A549 (cell line): ENCODE results near the gene STX8. TPM values are rescaled to one million over a fixed set of nuclear protein-coding genes. Genes with fewer than 3 reads are reported as not detected.
A peak's percentile ranks its signal among the peaks of the same experiment; 100 is the strongest.

Source experiments
- ATAC-seq, 2 experiments: fragments of 200-7000 bp in 1 of 2; fragments of >200 bp in 1 of 2; cut with Nextera tagmentation in 1 of 2; cut with Tn5 transposase in 1 of 2; 3 replicates each; pipeline versions ENCODE4 v1.8.0 to v1.9.1; 2018 to 2020; ENCODE audit warnings: mild to moderate bottlenecking in 1 of 2, moderate library complexity in 1 of 2
- CTCF ChIA-PET: fragments of 300-600 bp; sonication (Branson Sonifier 250); formaldehyde crosslinking; extraction: SDS; loops from one replicate; lab custom pipeline; 2021; ENCODE audit warnings: antibody characterized with exemption, inconsistent platforms; lab: Yijun Ruan, JAX
- POLR2A ChIA-PET: fragments of 350-600 bp; formaldehyde crosslinking; extraction: SDS; loops from one replicate; lab custom pipeline; 2021; ENCODE audit warnings: antibody characterized with exemption, inconsistent platforms; lab: Yijun Ruan, JAX
- DNase-seq, 2 experiments: peaks; one replicate each; pipeline versions ENCODE4 v3.0.0 to v3.0.0-alpha.2; 2011 to 2016; ENCODE audit warnings: low read depth in 1 of 2, low spot score in 1 of 2
- FAIRE-seq: peaks from 2 replicates; lab custom pipeline; 2011; peaks lifted over from hg19 to GRCh38; lab: Jason Lieb, UNC
- H3K27ac ChIP-seq, 2 experiments: fragments of >200 bp; sonication (Bioruptor Twin); formaldehyde crosslinking; 3 replicates each; pipeline ENCODE4 v1.5.1; 2016 to 2017
- H3K4me1 ChIP-seq: fragments of >200 bp; sonication (Bioruptor Twin); formaldehyde crosslinking; 3 replicates; pipeline ENCODE4 v1.6.1; 2016
- H3K4me2 ChIP-seq: fragments of >200 bp; sonication (Bioruptor Twin); formaldehyde crosslinking; 3 replicates; pipeline ENCODE4 v1.6.1; 2016
- H3K4me3 ChIP-seq: fragments of >200 bp; sonication (Bioruptor Twin); formaldehyde crosslinking; 3 replicates; pipeline ENCODE4 v1.5.1; 2016
- H3K9me3 ChIP-seq: fragments of >200 bp; sonication (Bioruptor Twin); formaldehyde crosslinking; 3 replicates; pipeline ENCODE4 v1.6.1; 2016
- BHLHE40 ChIP-seq: IDR thresholded peaks from 2 replicates; pipeline ENCODE4 v1.6.1; 2012; ENCODE audit warnings: low read depth, low read length, inconsistent platforms
- CBX8 ChIP-seq: fragments of 200-600 bp; sonication (generic); IDR thresholded peaks from 2 replicates; pipeline ENCODE4 v1.6.1; 2016
- CEBPB ChIP-seq, 2 experiments: fragments of >200 bp in 1 of 2; sonication (Bioruptor Twin) in 1 of 2; formaldehyde crosslinking in 1 of 2; IDR thresholded peaks; 2 replicates each; pipeline ENCODE4 v1.6.1; 2012 to 2016
- CHD4 ChIP-seq: fragments of 200-600 bp; sonication (generic); IDR thresholded peaks from 2 replicates; pipeline ENCODE4 v1.6.1; 2016; ENCODE audit warnings: antibody characterized with exemption, mild to moderate bottlenecking, borderline replicate concordance
- FOSB ChIP-seq: fragments of 250-450 bp; sonication (Bioruptor Pico); IDR thresholded peaks from 2 replicates; pipeline ENCODE4 v1.5.0; 2020; ENCODE audit warnings: mild to moderate bottlenecking, moderate library complexity
- FOXS1 ChIP-seq: fragments of 250-450 bp; sonication (Bioruptor Pico); IDR thresholded peaks from 2 replicates; pipeline ENCODE4 v1.5.0; 2020; ENCODE audit warnings: mild to moderate bottlenecking, moderate library complexity
- HDAC2 ChIP-seq: fragments of 200-600 bp; sonication (generic); IDR thresholded peaks from 2 replicates; pipeline ENCODE4 v1.6.1; 2016
- HES2 ChIP-seq: fragments of >200 bp; sonication (Bioruptor Twin); formaldehyde crosslinking; IDR thresholded peaks from 2 replicates; pipeline ENCODE4 v1.6.1; 2016
- HOXA7 ChIP-seq: fragments of 250-450 bp; sonication (Bioruptor Pico); IDR thresholded peaks from 2 replicates; pipeline ENCODE4 v1.5.0; 2020; ENCODE audit warnings: mild to moderate bottlenecking, moderate library complexity
- JUN ChIP-seq, 2 experiments: fragments of >200 bp; sonication (Bioruptor Twin); formaldehyde crosslinking; IDR thresholded peaks; 2 replicates in 1 of 2; 3 replicates in 1 of 2; pipeline ENCODE4 v1.6.1; 2016 to 2017
- JUNB ChIP-seq: fragments of >200 bp; sonication (Bioruptor Twin); formaldehyde crosslinking; IDR thresholded peaks from 2 replicates; pipeline ENCODE4 v1.6.1; 2016
- KDM1A ChIP-seq: fragments of 200-600 bp; sonication (generic); IDR thresholded peaks from 2 replicates; pipeline ENCODE4 v1.6.1; 2016; ENCODE audit warnings: low read depth, mild to moderate bottlenecking
- MAFK ChIP-seq: fragments of 450-650 bp; IDR thresholded peaks from 2 replicates; pipeline ENCODE4 v1.6.1; 2014; ENCODE audit not compliant: partially characterized antibody
- NFE2L2 ChIP-seq: fragments of 150-350 bp; conservative IDR thresholded peaks from 2 replicates; pipeline ENCODE4 v1.6.1; 2014; ENCODE audit warnings: low read length
- NPAS2 ChIP-seq: fragments of 250-450 bp; sonication (Bioruptor Pico); IDR thresholded peaks from 2 replicates; pipeline ENCODE4 v1.8.0; 2022; ENCODE audit warnings: mild to moderate bottlenecking, moderate library complexity, borderline replicate concordance
- NR3C1 ChIP-seq: fragments of >200 bp; sonication (Bioruptor Twin); formaldehyde crosslinking; IDR thresholded peaks from 3 replicates; pipeline ENCODE4 v1.6.1; 2017
- POLR2A ChIP-seq: IDR thresholded peaks from 2 replicates; pipeline ENCODE4 v1.6.1; 2012; ENCODE audit warnings: mild to moderate bottlenecking, low read length
- ZFP36 ChIP-seq: fragments of 450-650 bp; IDR thresholded peaks from 2 replicates; pipeline ENCODE4 v1.6.1; 2014; ENCODE audit warnings: borderline replicate concordance; ENCODE audit not compliant: partially characterized antibody
- WGBS: methylation state at CpG from one replicate; pipeline ENCODE4 v1.1.6; 2017; ENCODE audit errors: missing lambda C conversion rate; 5-methylcytosine and 5-hydroxymethylcytosine counted together
- polyA plus RNA-seq, 4 experiments: library from polyadenylated mRNA; depleted of rRNA in 3 of 4; stranded (reverse); fragments of >200 nt; fragmentation: RNase III in 1 of 4; extraction: RNeasy Plus Mini Kit Qiagen cat#74134 plus additional on column Dnase treatment in 1 of 4; gene quantifications; 2 replicates in 3 of 4; 3 replicates in 1 of 4; pipeline ENCODE4 v1.2.3, GENCODE V29; 2011 to 2017
- TF ChIP-seq, protein P1 (sequence below): fragments of 200-600 bp; sonication (generic); IDR thresholded peaks from 2 replicates; pipeline ENCODE4 v1.6.1; 2016; ENCODE audit warnings: antibody characterized with exemption, mild to moderate bottlenecking, moderate library complexity
- TF ChIP-seq, protein P2 (sequence below): fragments of 250-450 bp; sonication (Bioruptor Pico); IDR thresholded peaks from 2 replicates; pipeline ENCODE4 v1.5.0; 2021; ENCODE audit warnings: mild to moderate bottlenecking, moderate library complexity, borderline replicate concordance

The STX8 gene
- polyA plus RNA-seq, 2 of the 4 experiments (the other 2 are of a cell fraction), result 93.6 to 168 TPM

DNA sequence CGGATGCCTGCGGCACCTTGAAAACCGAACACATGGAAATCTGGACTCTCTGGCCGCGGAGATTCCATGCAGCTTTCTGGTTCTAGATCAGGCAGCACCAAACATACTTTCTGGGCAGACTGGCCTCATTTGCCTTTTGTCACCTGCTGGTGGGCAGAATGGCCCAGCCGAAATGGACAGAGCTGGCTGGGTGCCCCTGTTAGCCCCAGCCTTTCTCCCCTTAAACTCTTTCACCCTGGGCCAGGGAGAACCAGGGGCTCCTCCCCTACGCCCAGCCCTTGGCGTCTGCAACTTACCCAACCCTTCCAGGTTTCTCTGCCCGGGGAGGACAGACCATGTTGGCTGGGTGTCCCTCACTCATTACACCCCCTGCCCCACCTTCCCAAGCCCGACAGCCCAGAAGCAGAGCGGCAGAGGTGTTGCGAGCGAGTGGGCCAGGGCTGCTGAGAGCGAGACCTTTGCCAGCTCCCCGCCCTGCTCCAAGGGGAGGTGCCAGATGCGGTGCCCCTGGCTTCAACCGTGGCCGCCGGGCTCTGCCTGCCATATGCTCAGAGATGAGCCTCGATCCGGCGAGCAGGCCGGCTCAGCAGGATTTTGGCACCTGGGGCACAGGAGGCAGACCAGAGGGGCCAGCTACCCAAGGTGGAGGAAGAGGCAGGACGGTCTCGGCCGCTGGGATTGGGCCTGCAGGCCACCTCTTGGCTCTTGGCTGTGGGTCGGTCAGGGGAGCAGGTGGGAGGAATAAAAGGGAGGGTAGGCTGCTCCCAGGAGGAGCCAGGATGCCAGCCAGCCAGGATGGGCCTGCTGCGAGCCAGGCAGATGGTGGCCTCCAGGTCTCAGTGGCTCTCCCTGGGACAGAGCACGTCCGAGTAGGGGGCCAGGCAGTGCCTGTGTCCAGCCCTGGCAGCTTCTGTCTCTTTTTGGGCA is 363.0 kb downstream of the STX8 start:
- no peak overlapping the region for H3K4me2 ChIP-seq
- H3K4me3 ChIP-seq, result no peak overlapping the region
- POLR2A ChIA-PET, result no interaction called here
- 71% methylated on average over 25 of the region's 30 CpGs for WGBS
- no peak for TF ChIP-seq JUN (IDR thresholded peaks at IDR 0.05)
- TF ChIP-seq CEBPB (IDR thresholded peaks at IDR 0.05), result no peak
- TF ChIP-seq, protein P1, sequence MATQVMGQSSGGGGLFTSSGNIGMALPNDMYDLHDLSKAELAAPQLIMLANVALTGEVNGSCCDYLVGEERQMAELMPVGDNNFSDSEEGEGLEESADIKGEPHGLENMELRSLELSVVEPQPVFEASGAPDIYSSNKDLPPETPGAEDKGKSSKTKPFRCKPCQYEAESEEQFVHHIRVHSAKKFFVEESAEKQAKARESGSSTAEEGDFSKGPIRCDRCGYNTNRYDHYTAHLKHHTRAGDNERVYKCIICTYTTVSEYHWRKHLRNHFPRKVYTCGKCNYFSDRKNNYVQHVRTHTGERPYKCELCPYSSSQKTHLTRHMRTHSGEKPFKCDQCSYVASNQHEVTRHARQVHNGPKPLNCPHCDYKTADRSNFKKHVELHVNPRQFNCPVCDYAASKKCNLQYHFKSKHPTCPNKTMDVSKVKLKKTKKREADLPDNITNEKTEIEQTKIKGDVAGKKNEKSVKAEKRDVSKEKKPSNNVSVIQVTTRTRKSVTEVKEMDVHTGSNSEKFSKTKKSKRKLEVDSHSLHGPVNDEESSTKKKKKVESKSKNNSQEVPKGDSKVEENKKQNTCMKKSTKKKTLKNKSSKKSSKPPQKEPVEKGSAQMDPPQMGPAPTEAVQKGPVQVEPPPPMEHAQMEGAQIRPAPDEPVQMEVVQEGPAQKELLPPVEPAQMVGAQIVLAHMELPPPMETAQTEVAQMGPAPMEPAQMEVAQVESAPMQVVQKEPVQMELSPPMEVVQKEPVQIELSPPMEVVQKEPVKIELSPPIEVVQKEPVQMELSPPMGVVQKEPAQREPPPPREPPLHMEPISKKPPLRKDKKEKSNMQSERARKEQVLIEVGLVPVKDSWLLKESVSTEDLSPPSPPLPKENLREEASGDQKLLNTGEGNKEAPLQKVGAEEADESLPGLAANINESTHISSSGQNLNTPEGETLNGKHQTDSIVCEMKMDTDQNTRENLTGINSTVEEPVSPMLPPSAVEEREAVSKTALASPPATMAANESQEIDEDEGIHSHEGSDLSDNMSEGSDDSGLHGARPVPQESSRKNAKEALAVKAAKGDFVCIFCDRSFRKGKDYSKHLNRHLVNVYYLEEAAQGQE, result no peak
- TF ChIP-seq NR3C1, result no peak
- TF ChIP-seq FOXS1, result no peak
- TF ChIP-seq BHLHE40, result no peak
- no peak overlapping the region for H3K27ac ChIP-seq
- peaks cover 20% of the 10 kb centered on the region for H3K9me3 ChIP-seq
- FAIRE-seq (no peak), ATAC-seq (no peak), DNase-seq (no peak)
- peaks cover 6% of the 10 kb centered on the region; the same call in 2 of the 3 replicates for H3K4me1 ChIP-seq
- CTCF ChIA-PET, result no interaction called here

- no peak overlapping the region for H3K27ac ChIP-seq
- ChIA-PET CTCF (no interaction called here), POLR2A (no interaction called here)
- ATAC-seq, result 0 out of 6 replicates have a peak, but pooled peaks of 1 of the 2 experiments have one; percentile 20
- no peak for DNase-seq
- no peak overlapping the region for H3K4me3 ChIP-seq
- FAIRE-seq, result no peak
- no peaks in the 10 kb centered on the region for H3K4me1 ChIP-seq
- 42% methylated on average over 13 of the region's 13 CpGs for WGBS
- H3K4me2 ChIP-seq, result no peak overlapping the region
- H3K9me3 ChIP-seq, result peaks cover 16% of the 10 kb centered on the region
- TF ChIP-seq, protein P2, sequence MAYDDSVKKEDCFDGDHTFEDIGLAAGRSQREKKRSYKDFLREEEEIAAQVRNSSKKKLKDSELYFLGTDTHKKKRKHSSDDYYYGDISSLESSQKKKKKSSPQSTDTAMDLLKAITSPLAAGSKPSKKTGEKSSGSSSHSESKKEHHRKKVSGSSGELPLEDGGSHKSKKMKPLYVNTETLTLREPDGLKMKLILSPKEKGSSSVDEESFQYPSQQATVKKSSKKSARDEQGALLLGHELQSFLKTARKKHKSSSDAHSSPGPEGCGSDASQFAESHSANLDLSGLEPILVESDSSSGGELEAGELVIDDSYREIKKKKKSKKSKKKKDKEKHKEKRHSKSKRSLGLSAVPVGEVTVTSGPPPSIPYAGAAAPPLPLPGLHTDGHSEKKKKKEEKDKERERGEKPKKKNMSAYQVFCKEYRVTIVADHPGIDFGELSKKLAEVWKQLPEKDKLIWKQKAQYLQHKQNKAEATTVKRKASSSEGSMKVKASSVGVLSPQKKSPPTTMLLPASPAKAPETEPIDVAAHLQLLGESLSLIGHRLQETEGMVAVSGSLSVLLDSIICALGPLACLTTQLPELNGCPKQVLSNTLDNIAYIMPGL (CRISPR knock-in tag), result no peak
- no peak for TF ChIP-seq HDAC2
- TF ChIP-seq FOSB (CRISPR knock-in tag), result no peak
- no peak for TF ChIP-seq HES2
- no peak for TF ChIP-seq BHLHE40
- no peak for TF ChIP-seq HOXA7 (CRISPR knock-in tag)
- TF ChIP-seq CBX8, result no peak
- TF ChIP-seq, protein P1, result no peak
- no peak for TF ChIP-seq KDM1A
- no peak for TF ChIP-seq NPAS2 (CRISPR knock-in tag)
- no peak for TF ChIP-seq MAFK
- TF ChIP-seq FOXS1, result no peak
- TF ChIP-seq NFE2L2, result no peak
- TF ChIP-seq POLR2A, result no peak
- TF ChIP-seq CHD4, result no peak
- TF ChIP-seq JUNB, result no peak
- no peak for TF ChIP-seq ZFP36
Measured at GRCh38 chr17:9211133-9211765, 364.4 kb downstream of the STX8 start.
